Measurements from ENCODE around the gene ARPC2. TPM values are rescaled to one million over a fixed set of nuclear protein-coding genes. Genes with fewer than 3 reads are reported as not detected.

The ARPC2 gene
- total RNA-seq, 1 donor from 2014 or later, result 159 TPM

GRCh38 chr2:218217360-218218267 lies 625 bp downstream of the ARPC2 start:
- peak overlapping the region; percentile 95 for H3K4me3 Mint-ChIP-seq
- peaks cover 37% of the 10 kb centered on the region for H3K4me1 Mint-ChIP-seq
- TF ChIP-seq CTCF (conservative IDR thresholded peaks at IDR 0.05), result no peak
- no peaks in the 10 kb centered on the region for H3K36me3 Mint-ChIP-seq (ENCODE audit: low read depth)
- H3K9me3 Mint-ChIP-seq, result no peaks in the 10 kb centered on the region
- DNase-seq (ENCODE audit: low read depth, low spot score), result peak; percentile 10
- H3K27ac Mint-ChIP-seq (ENCODE audit: unreplicated experiment), result peak overlapping the region; percentile 87
- H3K27me3 Mint-ChIP-seq (ENCODE audit: low read depth), result peaks cover 8% of the 10 kb centered on the region

GRCh38 chr2:218218268-218219185 lies 1.5 kb downstream of the ARPC2 start:
- peak overlapping the region; percentile 87 for H3K27ac Mint-ChIP-seq (ENCODE audit: unreplicated experiment)
- DNase-seq (ENCODE audit: low read depth, low spot score), result no peak
- peak overlapping the region; percentile 95 for H3K4me3 Mint-ChIP-seq
- peaks cover 3% of the 10 kb centered on the region for H3K27me3 Mint-ChIP-seq (ENCODE audit: low read depth)
- H3K36me3 Mint-ChIP-seq (ENCODE audit: low read depth), result no peaks in the 10 kb centered on the region
- TF ChIP-seq CTCF (conservative IDR thresholded peaks at IDR 0.05), result no peak
- H3K9me3 Mint-ChIP-seq, result no peaks in the 10 kb centered on the region
- peaks cover 37% of the 10 kb centered on the region for H3K4me1 Mint-ChIP-seq

- TF ChIP-seq CTCF (conservative IDR thresholded peaks at IDR 0.05), result no peak
- Mint-ChIP-seq H3K27ac (ENCODE audit: unreplicated experiment) (peak overlapping the region; percentile 25), H3K4me3 (peak overlapping the region; percentile 95), H3K36me3 (ENCODE audit: low read depth) (no peaks in the 10 kb centered on the region), H3K4me1 (peaks cover 37% of the 10 kb centered on the region), H3K27me3 (ENCODE audit: low read depth) (no peaks in the 10 kb centered on the region), H3K9me3 (no peaks in the 10 kb centered on the region)
- DNase-seq (ENCODE audit: low read depth, low spot score), result no peak
Observed at GRCh38 chr2:218219934-218220333, 2.9 kb downstream of the ARPC2 start.

GRCh38 chr2:218221000-218221399 lies 4.0 kb downstream of the ARPC2 start:
- H3K9me3 Mint-ChIP-seq, result no peaks in the 10 kb centered on the region
- H3K27ac Mint-ChIP-seq (ENCODE audit: unreplicated experiment), result no peak overlapping the region
- no peaks in the 10 kb centered on the region for H3K27me3 Mint-ChIP-seq (ENCODE audit: low read depth)
- TF ChIP-seq CTCF (conservative IDR thresholded peaks at IDR 0.05), result no peak
- no peak for DNase-seq (ENCODE audit: low read depth, low spot score)
- H3K36me3 Mint-ChIP-seq (ENCODE audit: low read depth), result no peaks in the 10 kb centered on the region
- H3K4me1 Mint-ChIP-seq, result peaks cover 35% of the 10 kb centered on the region
- H3K4me3 Mint-ChIP-seq, result peak overlapping the region; percentile 20

GRCh38 chr2:218223046-218223445 lies 6.1 kb downstream of the ARPC2 start:
- Mint-ChIP-seq H3K9me3 (no peaks in the 10 kb centered on the region), H3K27ac (ENCODE audit: unreplicated experiment) (no peak overlapping the region), H3K4me1 (peaks cover 23% of the 10 kb centered on the region), H3K4me3 (no peak overlapping the region), H3K27me3 (ENCODE audit: low read depth) (no peaks in the 10 kb centered on the region), H3K36me3 (ENCODE audit: low read depth) (no peaks in the 10 kb centered on the region)
- no peak for TF ChIP-seq CTCF (conservative IDR thresholded peaks at IDR 0.05)
- DNase-seq (ENCODE audit: low read depth, low spot score), result no peak
